Measurements from ENCODE around the gene MKI67.
"Not testable (repeated sequence)": the region's sequence is repeated elsewhere in the genome, so short reads cannot be mapped to it uniquely, and the experiment has no call there.

MKI67 gene

GRCh38 chr10:128125944-128126764 lies at the start of gene MKI67:
TSS of gene MKI67 (minus strand) at chr10:128126423. CDS start at chr10:128125667, 756 bp downstream.
- DNase-seq (ENCODE audit: low spot score): peak; percentile 88

GRCh38 chr10:128174581-128175559 lies 48.6 kb upstream of the MKI67 start:
- DNase-seq (ENCODE audit: low spot score): no peak

- DNase-seq (ENCODE audit: low spot score): no peak
These were observed 47.2 kb upstream of the MKI67 start for GRCh38 chr10:128173386-128173785.

GRCh38 chr10:128172756-128173155 lies 46.5 kb upstream of the MKI67 start:
- no peak for DNase-seq (ENCODE audit: low spot score)

- DNase-seq (ENCODE audit: low spot score): no peak
These were observed 43.7 kb upstream of the MKI67 start for GRCh38 chr10:128169811-128170379.

GRCh38 chr10:128167926-128168520 lies 41.8 kb upstream of the MKI67 start:
- DNase-seq (ENCODE audit: low spot score): no peak

- DNase-seq (ENCODE audit: low spot score): not testable (repeated sequence)
These were observed 40.9 kb upstream of the MKI67 start for GRCh38 chr10:128167123-128167522.

- no peak for DNase-seq (ENCODE audit: low spot score)
These were observed 39.9 kb upstream of the MKI67 start for GRCh38 chr10:128166151-128166550.

- no peak for DNase-seq (ENCODE audit: low spot score)
These were observed 39.3 kb upstream of the MKI67 start for GRCh38 chr10:128165536-128165935.

GRCh38 chr10:128163701-128164100 lies 37.5 kb upstream of the MKI67 start:
- no peak for DNase-seq (ENCODE audit: low spot score)

GRCh38 chr10:128161031-128161430 lies 34.8 kb upstream of the MKI67 start:
- DNase-seq (ENCODE audit: low spot score): no peak

GRCh38 chr10:128160297-128160711 lies 34.1 kb upstream of the MKI67 start:
- DNase-seq (ENCODE audit: low spot score): no peak

- DNase-seq (ENCODE audit: low spot score): no peak
These were observed 32.0 kb upstream of the MKI67 start for GRCh38 chr10:128158021-128158795.

GRCh38 chr10:128156999-128157755 lies 31.0 kb upstream of the MKI67 start:
- DNase-seq (ENCODE audit: low spot score): no peak

- DNase-seq (ENCODE audit: low spot score): no peak
These were observed 26.7 kb upstream of the MKI67 start for GRCh38 chr10:128152741-128153580.

GRCh38 chr10:128151031-128151430 lies 24.8 kb upstream of the MKI67 start:
- DNase-seq (ENCODE audit: low spot score): no peak

- DNase-seq (ENCODE audit: low spot score): no peak
These were observed 24.3 kb upstream of the MKI67 start for GRCh38 chr10:128150561-128150960.

GRCh38 chr10:128150045-128150493 lies 23.8 kb upstream of the MKI67 start:
- peak; percentile 71 for DNase-seq (ENCODE audit: low spot score)

GRCh38 chr10:128149267-128150014 lies 23.2 kb upstream of the MKI67 start:
- DNase-seq (ENCODE audit: low spot score): no peak
